ENCODE measurements around the gene CECR2.

The CECR2 gene

GRCh38 chr22:17379944-17380343, 10.7 kb downstream of the CECR2 start:
- no peak for TF ChIP-seq REST (IDR thresholded peaks at IDR 0.05; ENCODE audit: insufficient replicate concordance, low read depth)
- no peak for TF ChIP-seq GABPA (IDR thresholded peaks at IDR 0.05; ENCODE audit: low read depth)
- TF ChIP-seq SPI1 (IDR thresholded peaks at IDR 0.05; ENCODE audit: borderline replicate concordance, low read depth) = no peak
- no peak for TF ChIP-seq POLR2AphosphoS5 (IDR thresholded peaks at IDR 0.05; ENCODE audit: low read depth)
- TF ChIP-seq CTCF (IDR thresholded peaks at IDR 0.05; ENCODE audit: insufficient read depth, low read length) = no peak
- Histone ChIP-seq H3K27ac (replicated peaks) (no peak overlapping the region), H3K4me3 (replicated peaks; ENCODE audit: insufficient read depth, low read length) (no peak overlapping the region)

GRCh38 chr22:17380359-17381087, 11.3 kb downstream of the CECR2 start:
- TF ChIP-seq GABPA (IDR thresholded peaks at IDR 0.05; ENCODE audit: low read depth) = no peak
- TF ChIP-seq CTCF (IDR thresholded peaks at IDR 0.05; ENCODE audit: insufficient read depth, low read length) = no peak
- TF ChIP-seq SPI1 (IDR thresholded peaks at IDR 0.05; ENCODE audit: borderline replicate concordance, low read depth) = no peak
- no peak for TF ChIP-seq POLR2AphosphoS5 (IDR thresholded peaks at IDR 0.05; ENCODE audit: low read depth)
- no peak for TF ChIP-seq REST (IDR thresholded peaks at IDR 0.05; ENCODE audit: insufficient replicate concordance, low read depth)
- Histone ChIP-seq H3K27ac (replicated peaks) (no peak overlapping the region), H3K4me3 (replicated peaks; ENCODE audit: insufficient read depth, low read length) (no peak overlapping the region), H3K27me3 (ENCODE audit: insufficient read depth, poor library complexity, severe bottlenecking) (no peaks in the 10 kb centered on the region)
- DNase-seq (ENCODE audit: low read depth in 1 of 2, low spot score in 1 of 2) = no peak

More at GRCh38 chr22:17379944-17380343, 10.7 kb downstream of the CECR2 start:
- no peaks in the 10 kb centered on the region for H3K27me3 ChIP-seq (ENCODE audit: insufficient read depth, poor library complexity, severe bottlenecking)
- DNase-seq (ENCODE audit: low read depth in 1 of 2, low spot score in 1 of 2) = no peak

- DNase-seq (ENCODE audit: low read depth in 1 of 2, low spot score in 1 of 2) = no peak
- Histone ChIP-seq H3K4me3 (replicated peaks; ENCODE audit: insufficient read depth, low read length) (no peak overlapping the region), H3K27me3 (ENCODE audit: insufficient read depth, poor library complexity, severe bottlenecking) (no peaks in the 10 kb centered on the region), H3K27ac (replicated peaks) (no peak overlapping the region)
- TF ChIP-seq POLR2AphosphoS5 (IDR thresholded peaks at IDR 0.05; ENCODE audit: low read depth) (no peak), REST (IDR thresholded peaks at IDR 0.05; ENCODE audit: insufficient replicate concordance, low read depth) (no peak), GABPA (IDR thresholded peaks at IDR 0.05; ENCODE audit: low read depth) (no peak)
Observed at GRCh38 chr22:17381192-17381913, 12.1 kb downstream of the CECR2 start.
